ENCODE measurements around the gene NCAPG2. TPM values are rescaled to one million over a fixed set of nuclear protein-coding genes. Genes with fewer than 3 reads are reported as not detected.

The NCAPG2 gene
- total and polyA plus RNA-seq, 2 experiments from 2014 or later: 38.7 to 91.2 TPM

- TF ChIP-seq CTCF (conservative IDR thresholded peaks at IDR 0.05; ENCODE audit: low read depth in 2 of 2) (no peak), POLR2AphosphoS5 (IDR thresholded peaks at IDR 0.05; ENCODE audit: low read depth) (no peak), CREB1 (CRISPR knock-in tag; IDR thresholded peaks at IDR 0.05; ENCODE audit: low read depth) (no peak)
Measured at GRCh38 chr7:158664406-158664805, 40.2 kb downstream of the NCAPG2 start (continued).

DNA sequence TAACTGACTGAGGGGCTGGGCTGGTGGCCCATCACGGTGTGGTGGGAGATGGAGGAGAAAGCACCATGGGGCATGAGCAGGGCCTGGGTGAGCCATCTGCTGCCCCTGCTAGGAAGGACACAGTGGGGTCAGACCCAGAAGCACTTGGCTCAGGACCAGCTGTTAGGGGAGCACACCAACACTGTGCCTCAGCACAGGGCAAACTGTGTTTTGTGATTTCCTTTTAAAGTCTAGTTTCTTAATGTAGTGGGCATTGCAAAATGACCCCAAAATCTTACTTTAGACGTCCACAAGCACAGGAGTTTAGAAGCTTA, 41.2 kb downstream of the NCAPG2 start:
- Histone ChIP-seq H3F3A (replicated peaks; ENCODE audit: low read depth) (0 out of 2 replicates have a peak, but pooled peaks cover 3% of the 10 kb centered on the region), H3K36me3 (ENCODE audit: insufficient read depth) (peaks cover 42% of the 10 kb centered on the region; the same call in 1 of the 2 replicates), H3K4me3 (no peak overlapping the region), H3K4me1 (ENCODE audit: insufficient read depth) (no peaks in the 10 kb centered on the region; the same call in 1 of the 2 replicates), H2AFZ (no peak overlapping the region), H3K4me2 (no peak overlapping the region), H3K79me2 (replicated peaks; ENCODE audit: insufficient read depth) (peaks cover 9% of the 10 kb centered on the region; the same call in 1 of the 2 replicates), H3K9me2 (ENCODE audit: insufficient read depth) (no peaks in the 10 kb centered on the region), H3K27ac (ENCODE audit: low read depth) (no peak overlapping the region), H4K20me1 (replicated peaks; ENCODE audit: insufficient read depth) (peaks cover 9% of the 10 kb centered on the region; the same call in 1 of the 2 replicates), H3K27me3 (ENCODE audit: insufficient read depth) (no peaks in the 10 kb centered on the region)
- peaks cover 2% of the 10 kb centered on the region for H3K27me3 Mint-ChIP-seq (ENCODE audit: insufficient read depth, low read depth, poor library complexity)
- H3K4me1 Mint-ChIP-seq: no peaks in the 10 kb centered on the region; the same call in 2 of the 3 replicates
- H3K4me3 Mint-ChIP-seq: no peak overlapping the region
- H3K9me3 Mint-ChIP-seq: no peaks in the 10 kb centered on the region
- H3K36me3 Mint-ChIP-seq (ENCODE audit: low read depth): peaks cover 50% of the 10 kb centered on the region
- H3K27ac Mint-ChIP-seq: no peak overlapping the region
- DNase-seq (ENCODE audit: low spot score) (no peak), ATAC-seq (no peak)
- no peak for TF ChIP-seq JUNB (IDR thresholded peaks at IDR 0.05; ENCODE audit: unreplicated experiment)
- no peak for TF ChIP-seq CTCF (conservative IDR thresholded peaks at IDR 0.05; ENCODE audit: low read depth in 2 of 2)
- TF ChIP-seq, protein P1, sequence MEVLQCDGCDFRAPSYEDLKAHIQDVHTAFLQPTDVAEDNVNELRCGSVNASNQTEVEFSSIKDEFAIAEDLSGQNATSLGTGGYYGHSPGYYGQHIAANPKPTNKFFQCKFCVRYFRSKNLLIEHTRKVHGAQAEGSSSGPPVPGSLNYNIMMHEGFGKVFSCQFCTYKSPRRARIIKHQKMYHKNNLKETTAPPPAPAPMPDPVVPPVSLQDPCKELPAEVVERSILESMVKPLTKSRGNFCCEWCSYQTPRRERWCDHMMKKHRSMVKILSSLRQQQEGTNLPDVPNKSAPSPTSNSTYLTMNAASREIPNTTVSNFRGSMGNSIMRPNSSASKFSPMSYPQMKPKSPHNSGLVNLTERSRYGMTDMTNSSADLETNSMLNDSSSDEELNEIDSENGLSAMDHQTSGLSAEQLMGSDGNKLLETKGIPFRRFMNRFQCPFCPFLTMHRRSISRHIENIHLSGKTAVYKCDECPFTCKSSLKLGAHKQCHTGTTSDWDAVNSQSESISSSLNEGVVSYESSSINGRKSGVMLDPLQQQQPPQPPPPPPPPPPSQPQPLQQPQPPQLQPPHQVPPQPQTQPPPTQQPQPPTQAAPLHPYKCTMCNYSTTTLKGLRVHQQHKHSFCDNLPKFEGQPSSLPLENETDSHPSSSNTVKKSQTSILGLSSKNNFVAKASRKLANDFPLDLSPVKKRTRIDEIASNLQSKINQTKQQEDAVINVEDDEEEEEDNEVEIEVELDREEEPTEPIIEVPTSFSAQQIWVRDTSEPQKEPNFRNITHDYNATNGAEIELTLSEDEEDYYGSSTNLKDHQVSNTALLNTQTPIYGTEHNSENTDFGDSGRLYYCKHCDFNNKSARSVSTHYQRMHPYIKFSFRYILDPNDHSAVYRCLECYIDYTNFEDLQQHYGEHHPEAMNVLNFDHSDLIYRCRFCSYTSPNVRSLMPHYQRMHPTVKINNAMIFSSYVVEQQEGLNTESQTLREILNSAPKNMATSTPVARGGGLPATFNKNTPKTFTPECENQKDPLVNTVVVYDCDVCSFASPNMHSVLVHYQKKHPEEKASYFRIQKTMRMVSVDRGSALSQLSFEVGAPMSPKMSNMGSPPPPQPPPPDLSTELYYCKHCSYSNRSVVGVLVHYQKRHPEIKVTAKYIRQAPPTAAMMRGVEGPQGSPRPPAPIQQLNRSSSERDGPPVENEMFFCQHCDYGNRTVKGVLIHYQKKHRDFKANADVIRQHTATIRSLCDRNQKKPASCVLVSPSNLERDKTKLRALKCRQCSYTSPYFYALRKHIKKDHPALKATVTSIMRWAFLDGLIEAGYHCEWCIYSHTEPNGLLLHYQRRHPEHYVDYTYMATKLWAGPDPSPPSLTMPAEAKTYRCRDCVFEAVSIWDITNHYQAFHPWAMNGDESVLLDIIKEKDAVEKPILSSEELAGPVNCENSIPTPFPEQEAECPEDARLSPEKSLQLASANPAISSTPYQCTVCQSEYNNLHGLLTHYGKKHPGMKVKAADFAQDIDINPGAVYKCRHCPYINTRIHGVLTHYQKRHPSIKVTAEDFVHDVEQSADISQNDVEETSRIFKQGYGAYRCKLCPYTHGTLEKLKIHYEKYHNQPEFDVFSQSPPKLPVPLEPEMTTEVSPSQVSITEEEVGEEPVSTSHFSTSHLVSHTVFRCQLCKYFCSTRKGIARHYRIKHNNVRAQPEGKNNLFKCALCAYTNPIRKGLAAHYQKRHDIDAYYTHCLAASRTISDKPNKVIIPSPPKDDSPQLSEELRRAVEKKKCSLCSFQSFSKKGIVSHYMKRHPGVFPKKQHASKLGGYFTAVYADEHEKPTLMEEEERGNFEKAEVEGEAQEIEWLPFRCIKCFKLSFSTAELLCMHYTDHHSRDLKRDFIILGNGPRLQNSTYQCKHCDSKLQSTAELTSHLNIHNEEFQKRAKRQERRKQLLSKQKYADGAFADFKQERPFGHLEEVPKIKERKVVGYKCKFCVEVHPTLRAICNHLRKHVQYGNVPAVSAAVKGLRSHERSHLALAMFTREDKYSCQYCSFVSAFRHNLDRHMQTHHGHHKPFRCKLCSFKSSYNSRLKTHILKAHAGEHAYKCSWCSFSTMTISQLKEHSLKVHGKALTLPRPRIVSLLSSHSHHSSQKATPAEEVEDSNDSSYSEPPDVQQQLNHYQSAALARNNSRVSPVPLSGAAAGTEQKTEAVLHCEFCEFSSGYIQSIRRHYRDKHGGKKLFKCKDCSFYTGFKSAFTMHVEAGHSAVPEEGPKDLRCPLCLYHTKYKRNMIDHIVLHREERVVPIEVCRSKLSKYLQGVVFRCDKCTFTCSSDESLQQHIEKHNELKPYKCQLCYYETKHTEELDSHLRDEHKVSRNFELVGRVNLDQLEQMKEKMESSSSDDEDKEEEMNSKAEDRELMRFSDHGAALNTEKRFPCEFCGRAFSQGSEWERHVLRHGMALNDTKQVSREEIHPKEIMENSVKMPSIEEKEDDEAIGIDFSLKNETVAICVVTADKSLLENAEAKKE (CRISPR knock-in tag; IDR thresholded peaks at IDR 0.05): no peak
- no peak for TF ChIP-seq ZNF331 (CRISPR knock-in tag; IDR thresholded peaks at IDR 0.05; ENCODE audit: low read depth)
- no peak for TF ChIP-seq POLR2AphosphoS5 (IDR thresholded peaks at IDR 0.05; ENCODE audit: low read depth)
- TF ChIP-seq NANOG (IDR thresholded peaks at IDR 0.05; ENCODE audit: borderline replicate concordance): no peak
- no peak for TF ChIP-seq EZH2phosphoT487 (IDR thresholded peaks at IDR 0.05; ENCODE audit: unreplicated experiment)
- no peak for TF ChIP-seq ZNF114 (CRISPR knock-in tag; IDR thresholded peaks at IDR 0.05)
- no peak for TF ChIP-seq EZH2 (IDR thresholded peaks at IDR 0.05; ENCODE audit: low read depth, unreplicated experiment)
- TF ChIP-seq REST (IDR thresholded peaks at IDR 0.05; ENCODE audit: unreplicated experiment): no peak
- no peak for TF ChIP-seq STAT1 (IDR thresholded peaks at IDR 0.05; ENCODE audit: unreplicated experiment)
- TF ChIP-seq CREB1 (CRISPR knock-in tag; IDR thresholded peaks at IDR 0.05; ENCODE audit: low read depth): no peak

All from GM23338 (cell line).